HG03442 (cell line): ENCODE measurements around the gene NCOR2.

Source experiments
- ATAC-seq: cut with Tn5 transposase; IDR thresholded peaks from one replicate; pipeline ENCODE4 v1.9.1; 2021; ENCODE audit warnings: mild to moderate bottlenecking, moderate library complexity; ENCODE audit not compliant: unreplicated experiment

Gene NCOR2

DNA sequence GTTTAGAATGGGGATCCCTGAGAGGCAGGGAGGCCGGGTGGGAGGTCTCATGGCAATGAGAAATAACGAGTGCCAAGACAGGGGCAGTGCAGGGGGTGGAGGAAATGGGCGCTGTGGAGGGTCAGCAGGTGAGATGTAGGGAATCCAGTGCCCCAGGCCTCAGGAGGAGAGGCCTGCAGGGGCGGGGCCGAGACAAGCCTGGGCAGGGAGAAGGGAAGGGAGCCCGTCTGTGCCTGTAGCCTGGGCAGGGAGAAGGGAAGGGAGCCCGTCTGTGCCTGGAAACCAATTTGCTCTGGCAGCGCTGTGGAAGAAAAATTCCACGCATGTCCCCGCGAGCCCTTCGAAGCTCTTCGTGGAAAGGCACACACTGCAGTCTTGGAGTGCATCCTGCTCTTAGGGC is 10.6 kb upstream of the NCOR2 start:
- no peak for ATAC-seq

DNA sequence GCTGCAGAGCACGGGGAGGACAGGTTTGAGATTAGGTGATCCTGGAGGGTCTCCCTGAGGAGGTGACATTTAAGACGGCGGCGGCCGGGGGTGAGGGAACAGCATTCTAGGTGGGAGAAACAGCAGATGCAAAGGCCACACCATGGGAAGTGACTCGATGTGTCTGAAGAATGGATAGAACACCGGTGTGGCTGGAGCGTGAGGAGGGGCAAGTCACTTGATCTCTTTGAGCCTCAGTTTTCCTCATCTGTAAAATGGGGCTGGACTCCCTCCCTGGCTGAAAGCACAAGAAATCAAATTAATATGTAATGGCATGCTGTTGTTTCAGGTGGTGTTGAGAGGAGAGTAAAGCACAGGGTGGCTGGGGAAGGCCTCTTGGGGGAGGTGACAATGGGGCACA is 10.0 kb upstream of the NCOR2 start:
- no peak for ATAC-seq

DNA sequence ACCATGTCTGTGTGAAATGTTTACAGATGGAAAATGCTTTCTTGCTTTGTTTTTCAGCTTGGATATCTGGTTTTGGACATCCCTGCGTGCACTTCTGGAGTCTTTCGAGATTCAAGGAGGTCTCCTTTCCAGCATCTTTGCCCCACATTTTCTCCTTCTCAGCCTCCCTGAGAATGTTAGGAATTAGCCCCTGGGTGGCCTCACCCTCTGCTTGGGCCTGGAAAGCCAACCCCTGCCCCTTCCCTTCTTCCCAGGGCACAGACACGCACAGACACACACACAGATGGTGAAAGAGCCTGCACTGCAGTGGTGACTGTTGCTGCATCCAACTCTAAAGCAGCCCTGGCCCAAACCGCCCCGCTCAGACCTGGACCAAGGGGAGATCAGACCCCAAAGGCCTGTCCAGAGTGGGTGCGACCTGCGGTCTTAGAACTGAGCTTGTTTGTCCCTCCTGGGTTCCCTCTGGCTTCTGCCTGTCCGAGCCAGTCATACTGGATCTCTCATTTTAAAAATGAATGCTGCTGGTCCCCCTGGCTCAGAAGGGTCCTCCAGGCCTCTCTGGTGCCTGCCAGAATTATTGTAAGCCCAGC is 8.7 kb upstream of the NCOR2 start:
- no peak for ATAC-seq

DNA sequence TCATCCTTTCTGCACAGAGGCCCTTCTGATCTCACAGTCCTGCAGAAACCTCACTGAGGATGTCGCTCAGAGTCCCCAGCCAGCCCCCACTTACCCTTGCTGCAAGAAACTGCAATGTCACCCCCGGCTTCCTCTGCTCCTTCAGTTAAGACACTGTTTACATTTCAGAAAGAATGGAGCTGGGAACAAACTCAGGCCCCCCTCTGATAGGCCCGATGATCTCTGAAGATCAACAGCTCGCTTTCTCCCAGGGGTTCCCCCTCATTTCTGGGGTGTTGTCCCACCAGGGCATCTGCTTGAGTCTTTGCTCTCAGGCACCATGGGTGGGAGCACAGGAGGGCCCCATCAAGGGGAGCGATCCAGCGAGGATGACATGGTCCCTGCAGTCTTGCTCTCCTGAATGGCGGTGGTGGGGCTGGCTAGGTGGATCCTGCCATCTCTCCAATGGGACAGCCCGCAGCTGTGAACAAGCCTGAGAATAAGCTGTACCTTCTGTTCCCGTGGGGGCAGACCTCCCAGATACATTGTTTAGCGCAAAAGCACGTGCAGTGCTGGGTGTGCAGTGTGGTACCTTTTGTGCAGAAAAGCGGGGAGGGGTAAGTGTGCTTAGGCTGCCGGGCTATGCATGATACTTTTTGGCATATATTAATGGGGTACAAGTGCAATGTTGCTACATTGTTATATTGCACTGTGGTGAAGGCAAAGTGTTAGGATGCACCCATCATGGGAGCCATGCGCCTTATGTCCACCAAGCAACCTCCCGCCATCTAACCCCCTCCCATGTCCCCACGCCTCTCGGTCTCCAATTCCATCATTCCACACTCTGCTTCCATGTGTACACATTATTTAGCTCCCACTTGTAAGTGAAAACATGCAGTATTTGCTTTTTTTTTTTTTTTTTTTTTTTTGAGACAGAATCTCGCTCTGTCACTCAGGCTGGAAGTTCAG is 6.7 kb upstream of the NCOR2 start:
- no peak for ATAC-seq

DNA sequence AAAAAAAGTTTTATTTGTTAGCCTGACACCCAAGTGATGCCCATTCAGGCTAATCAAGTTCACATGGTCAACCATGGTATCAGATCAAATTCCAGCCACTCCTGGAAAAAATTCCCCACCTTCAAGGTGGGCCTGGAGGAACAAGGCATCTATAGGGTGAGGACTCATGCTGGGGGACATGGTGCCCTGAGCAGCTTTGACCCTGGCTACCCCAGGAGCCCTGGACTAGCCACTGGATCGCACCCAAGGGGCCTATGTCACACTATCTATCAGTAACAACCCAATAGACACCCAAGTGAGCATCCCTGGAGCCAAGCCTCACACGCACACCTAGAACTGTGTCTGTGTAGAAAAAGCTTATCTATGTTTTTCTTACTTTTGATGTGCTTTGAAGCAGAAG is 4.1 kb upstream of the NCOR2 start:
- no peak for ATAC-seq

DNA sequence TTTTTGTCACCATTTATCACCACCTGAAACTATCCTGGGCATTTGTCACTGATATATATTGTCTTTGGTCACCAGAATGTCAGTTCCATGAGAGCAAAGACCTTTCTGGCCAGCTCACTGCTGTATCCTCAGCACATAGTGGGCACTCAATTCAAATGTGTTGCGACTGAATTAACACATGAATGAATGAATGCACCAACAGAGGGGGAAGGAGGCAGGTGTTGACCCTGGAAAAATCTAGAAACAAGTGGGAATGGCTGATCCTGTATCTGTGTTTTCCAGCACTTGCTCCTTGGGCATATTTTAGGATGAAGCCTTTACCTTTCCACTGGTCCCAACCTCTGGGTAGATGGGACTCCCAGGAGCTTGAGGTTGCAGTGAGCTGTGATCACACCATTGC is 3.4 kb upstream of the NCOR2 start:
- ATAC-seq: no peak

DNA sequence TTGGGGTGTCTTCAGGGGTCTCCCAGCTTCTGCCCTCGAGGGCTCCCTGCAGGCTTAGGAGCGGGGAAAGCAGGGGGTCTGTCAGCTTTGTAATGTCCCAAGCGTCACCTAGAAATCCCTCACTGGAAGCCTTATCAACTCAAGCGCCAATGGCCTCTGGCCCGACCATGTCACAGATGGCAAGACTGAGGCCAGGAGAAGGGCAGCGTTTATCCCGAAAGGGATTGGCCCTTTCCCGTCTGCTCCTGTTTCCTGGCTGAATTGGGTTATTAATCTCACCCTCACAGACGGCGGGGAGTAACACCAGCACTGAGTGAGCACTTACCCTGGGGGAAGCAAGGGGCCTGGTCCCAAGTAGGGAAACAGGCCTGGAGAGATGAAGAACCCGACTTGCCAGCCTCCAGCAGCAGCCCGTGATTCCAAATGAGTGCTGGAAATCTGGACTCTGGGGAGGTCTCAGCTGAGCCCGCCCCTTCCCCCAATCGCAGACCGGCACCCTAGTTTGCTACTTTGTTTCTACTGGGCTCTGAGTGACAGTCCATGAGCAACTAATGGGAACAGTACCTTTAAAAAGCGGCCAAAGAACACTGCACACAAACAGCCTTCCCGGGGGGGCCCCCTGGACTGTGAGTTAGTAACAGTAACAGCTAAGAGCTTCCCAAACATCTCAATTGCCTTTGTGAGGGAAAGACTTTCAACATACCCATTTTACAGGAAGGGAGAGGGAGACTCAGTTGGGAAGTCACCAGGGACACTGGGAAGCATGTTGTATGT is 2.1 kb upstream of the NCOR2 start:
- ATAC-seq: no peak

DNA sequence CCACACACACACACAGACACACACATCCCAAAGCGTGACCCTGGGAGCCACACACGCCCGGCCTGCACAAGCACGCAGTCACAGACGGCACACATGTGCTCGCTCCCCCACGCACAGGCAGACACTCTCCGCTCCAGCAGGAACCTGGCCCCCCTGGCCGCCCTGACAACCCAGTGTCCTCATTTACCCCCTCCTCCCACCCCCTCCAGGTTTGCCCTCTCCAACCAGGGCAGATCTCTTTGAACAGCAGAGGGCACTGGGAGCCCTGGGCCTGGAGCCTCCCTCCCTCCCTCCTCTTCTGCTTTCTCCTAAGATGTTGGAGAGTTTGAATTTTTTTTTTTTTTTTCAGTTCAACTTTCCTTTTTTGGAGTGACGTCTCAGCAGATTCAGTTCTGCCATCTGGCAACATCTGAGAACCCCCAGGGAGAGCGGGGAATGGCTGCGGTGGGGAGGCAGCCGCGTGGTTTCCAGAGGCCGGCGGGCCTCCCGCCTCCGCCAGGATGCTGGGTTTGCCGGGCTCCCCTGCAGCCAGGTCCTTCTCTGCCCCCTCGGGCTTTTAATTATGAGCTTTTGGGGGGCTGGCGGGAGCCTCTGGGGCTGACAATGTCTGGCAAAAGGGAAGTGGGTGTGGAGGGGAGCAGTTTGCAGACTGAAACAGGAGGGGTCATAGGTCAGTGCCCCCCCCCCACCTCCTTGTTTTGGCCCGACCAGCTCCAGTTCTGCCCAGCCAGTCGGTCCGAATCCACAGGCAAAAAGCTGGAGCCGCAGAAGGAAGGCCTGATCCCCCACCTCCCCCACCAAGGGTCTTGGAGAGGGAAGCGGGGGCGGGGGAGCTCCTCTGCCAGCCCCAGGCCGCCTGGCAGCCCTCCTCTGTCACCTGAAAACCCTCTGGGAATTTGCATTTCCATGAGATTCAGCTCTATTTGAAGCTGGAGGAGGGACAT is 1.3 kb upstream of the NCOR2 start:
- no peak for ATAC-seq

DNA sequence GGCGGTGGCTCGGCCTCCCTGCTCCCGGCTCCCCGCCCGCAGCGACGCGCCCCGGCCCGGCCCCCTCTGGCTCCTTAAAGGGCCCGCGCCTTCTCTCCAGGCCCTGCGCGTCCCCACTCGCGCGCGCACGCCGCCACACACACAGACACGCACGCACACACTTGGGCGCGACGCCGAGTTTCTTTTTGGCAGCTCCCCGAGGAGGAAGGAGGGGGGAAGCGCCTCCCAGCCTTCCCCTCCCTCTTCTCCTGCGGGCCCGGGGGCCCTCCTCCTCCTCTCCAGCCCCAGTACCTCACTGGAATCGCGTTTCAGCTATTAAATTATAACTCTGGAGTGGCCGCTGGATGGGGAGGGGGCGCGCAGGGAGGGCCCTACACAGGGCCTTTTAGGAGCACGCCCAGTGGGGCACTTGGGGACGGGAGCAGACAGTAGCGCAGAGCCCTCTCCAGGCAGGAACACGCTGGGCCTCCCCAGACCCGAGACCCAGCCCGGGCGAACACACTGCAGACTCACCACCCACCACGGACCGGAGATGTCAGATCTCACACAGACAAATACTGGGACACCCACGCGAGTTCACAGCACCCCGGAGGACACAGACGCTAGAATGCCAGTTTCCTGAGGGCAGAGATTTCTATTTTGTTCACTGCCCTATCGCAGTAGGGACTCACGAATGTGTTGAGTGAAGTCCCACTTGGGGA is 411 bp upstream of the NCOR2 start:
- peak; percentile 45 for ATAC-seq

DNA sequence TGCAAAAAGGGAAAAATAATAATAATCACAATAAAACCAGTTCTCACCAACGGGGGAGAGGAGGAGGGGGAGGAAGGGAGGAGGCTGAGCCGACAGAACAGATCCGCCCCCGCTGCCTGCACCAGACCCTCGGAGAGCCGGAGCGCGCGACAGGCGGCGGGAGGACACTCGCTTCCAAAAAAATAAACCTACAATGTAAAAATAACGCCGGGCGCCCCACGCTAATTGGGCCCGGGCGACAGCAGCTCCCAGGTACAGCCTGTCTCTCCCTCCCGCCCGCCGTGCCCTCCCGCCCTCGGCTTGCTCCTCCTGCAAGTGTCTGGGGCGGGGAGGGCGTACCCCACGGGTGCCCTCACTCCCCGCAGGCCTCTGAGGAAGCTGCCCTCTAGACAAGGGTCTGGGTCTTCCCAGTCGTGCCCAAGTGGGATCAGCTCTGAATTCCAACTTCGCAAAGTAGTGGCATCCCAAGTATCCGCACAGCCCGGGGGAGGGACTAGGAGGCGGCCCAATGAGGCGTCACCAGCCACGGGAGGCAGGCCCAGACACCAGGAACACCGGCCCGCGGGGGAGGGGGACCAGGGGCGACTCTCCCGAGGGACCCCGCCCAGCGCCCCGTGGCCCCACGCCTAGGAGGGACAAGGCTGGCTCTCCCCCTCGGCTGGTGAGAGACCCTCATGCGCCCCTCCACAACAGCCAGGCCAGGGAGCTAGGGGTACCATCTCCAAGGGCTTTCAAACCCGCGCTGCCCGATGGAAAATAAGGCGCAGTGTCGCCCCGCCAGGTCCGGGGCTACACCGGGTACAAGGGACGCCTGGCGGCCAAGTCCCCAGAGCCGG is 1.0 kb downstream of the NCOR2 start:
- ATAC-seq: peak; percentile 28

DNA sequence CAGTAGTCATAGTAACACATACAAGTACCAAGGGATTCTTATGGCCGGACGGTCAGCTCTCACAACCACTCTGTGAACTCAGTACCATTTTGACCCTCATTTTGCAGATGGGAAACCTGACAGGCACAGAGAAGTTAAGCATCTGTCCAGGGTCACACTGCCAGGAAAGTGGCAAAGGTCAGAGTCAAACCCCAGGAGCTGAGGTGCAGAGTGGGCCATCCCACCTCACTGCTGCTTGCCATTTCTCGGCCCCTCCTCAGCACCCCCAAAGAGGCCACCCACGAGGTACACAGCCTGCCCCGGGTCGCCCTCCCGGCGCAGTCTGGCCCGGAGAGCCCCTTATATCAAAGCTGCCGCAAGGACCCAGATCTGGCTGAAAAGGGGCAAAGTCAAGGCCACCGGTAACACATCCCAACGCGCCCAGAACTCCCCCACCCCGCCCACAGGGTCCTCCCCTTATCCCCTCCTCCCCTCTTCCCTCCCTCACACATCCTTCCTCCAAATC is 1.7 kb downstream of the NCOR2 start:
- no peak for ATAC-seq

DNA sequence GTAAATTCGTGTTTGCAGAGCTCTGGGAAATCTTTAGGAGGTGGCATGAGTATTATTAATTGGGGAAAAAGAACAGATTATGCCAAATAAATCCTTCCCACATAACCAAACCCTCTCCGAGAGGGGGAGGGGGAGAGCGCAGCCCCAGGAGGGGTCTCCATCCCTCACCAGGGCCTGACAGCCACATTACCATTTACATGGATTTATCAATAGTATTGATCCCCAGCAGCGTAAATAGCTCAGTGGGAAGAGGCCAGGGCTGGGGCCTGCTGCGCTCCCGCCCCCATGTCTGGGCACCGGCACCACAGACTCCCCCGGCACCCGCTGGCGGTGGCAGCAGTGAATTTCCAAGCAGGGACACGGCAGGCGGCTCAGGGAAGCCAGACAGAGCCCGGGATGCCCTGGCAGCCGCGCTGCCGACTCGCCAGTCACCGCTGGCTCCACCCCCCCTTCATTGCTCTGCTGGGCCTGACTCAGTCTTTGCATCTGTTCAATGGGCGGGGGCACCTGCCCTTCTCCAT is 2.4 kb downstream of the NCOR2 start:
- no peak for ATAC-seq

DNA sequence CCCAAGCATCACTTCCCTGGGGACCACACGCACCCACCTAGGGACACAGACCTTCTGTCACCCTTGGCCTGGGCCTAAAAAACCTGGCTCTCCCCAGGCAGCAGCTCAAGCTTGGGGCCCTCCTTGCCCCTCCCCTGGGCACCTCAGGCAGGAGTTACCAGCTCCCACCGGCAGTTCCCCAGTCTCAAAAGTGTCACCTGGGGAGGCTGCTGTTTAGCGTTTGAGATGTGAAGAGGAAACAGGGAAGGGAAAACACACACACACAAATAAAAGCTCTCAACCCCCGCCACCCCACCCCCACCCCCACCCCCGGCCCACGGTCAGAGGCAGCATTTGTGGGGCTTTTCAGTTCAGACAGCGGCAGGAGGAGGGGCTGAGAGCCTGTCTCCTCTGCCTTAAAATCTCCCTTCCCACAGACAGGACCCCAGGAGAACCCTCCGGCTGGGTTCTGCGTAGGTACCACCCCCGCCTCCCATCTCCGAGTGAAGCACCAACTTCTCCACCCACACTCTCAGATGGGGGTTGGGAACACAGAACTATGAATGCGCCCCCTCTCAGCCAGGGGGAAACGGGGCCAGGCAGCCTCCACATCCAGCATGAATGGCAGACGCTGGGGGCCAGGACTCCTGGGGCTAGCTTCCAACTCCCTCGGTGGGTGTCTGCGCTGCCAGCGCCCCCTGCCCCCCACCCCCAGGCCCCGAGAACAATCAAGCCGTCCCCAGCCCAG is 3.0 kb downstream of the NCOR2 start:
- no peak for ATAC-seq

DNA sequence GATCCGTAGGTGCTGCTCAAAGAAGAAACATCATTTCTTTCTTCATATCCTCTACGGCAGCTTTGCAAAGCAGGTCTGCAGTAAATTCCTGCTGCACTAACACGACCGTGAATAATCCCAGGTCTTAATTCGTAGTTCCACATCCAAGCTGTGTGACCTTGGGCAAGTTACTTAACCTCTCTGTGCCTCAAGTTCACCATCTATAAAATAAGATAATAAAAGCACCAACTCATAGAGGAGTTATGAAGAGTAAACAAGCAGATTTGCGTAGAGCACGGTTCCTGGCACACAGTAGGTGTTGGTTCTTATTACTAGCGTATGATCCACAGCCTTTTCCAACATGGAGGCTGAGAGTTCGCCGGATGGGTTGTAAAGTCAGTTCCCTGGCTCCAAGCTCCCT is 3.6 kb downstream of the NCOR2 start:
- no peak for ATAC-seq

DNA sequence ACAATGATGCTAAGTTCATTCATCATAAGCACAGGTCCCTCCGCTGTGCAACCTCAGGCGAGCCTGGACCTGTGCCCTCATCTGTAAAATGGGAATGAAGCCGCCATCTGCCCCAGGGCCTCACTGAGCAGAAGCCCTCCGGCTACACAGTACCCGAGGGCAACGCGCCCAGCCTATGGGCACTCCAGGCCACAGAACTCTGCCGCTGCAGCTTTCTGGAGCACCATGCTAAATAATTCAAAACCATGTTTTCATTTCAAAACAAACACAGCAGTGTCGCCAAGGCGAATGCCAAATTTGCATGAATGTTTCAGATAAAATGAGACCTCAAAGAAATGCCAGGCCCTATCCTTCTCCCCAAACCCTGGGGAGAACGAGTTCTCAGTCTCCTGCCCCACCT is 4.0 kb downstream of the NCOR2 start:
- ATAC-seq: no peak

DNA sequence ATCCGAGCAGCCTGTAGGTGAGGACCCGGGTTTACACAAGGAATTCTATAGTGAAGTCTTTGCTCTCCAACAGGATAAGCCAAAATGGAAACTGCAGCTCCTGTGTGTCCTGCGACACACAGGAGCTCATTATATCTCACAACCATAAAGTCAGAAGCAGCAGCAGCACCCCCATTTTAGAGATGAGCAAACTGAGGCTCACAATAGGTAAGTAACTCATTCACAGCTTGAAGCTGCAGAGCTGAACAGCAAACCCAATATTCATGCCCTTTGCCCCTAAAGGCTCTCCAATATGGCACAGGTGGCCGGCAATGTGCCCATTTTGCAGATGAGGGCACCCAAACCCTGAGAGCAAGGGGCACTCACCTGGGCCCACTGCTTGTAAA is 4.6 kb downstream of the NCOR2 start:
- no peak for ATAC-seq

DNA sequence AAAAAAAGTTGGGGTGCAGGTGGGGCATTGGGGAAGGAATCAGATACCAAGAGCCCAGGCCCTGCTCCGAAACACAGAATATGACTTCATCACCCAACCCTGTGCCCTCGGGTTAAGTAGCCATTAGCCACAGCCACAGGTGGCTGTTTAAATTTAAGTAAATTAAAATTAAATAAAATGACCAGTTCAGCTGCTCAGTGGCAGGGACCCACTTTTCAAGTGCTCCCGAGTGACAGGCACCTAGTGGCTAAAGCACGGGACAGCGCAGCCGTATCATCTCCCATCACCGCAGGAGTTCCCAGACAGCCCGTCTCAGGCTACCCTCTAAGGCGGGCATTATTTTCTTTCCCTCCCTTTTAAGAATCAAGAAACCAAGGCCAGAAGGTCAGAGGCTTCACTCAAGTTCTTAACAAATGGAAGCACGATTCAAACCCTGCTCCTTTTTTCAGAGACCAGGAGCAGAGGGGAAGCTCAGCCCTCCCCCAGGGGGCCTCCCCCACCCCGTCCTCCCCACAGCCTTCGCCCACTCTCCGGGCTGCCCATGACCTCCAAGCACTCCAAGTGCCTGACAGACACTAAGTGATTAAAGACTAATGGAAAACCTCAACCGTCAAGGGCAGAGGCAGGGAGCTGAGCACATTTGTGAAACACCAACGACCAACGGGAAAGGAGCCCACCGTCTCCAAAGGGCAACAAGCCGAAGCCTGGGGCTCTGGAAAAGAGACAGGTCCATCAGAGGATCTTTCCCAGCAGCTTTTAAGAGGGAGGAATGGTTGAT is 5.2 kb downstream of the NCOR2 start:
- ATAC-seq: no peak
